ENCODE data around the gene CAMTA1. TPM values are rescaled to one million over a fixed set of nuclear protein-coding genes. Genes with fewer than 3 reads are reported as not detected.

The CAMTA1 gene
- total RNA-seq, 1 donor from 2014 or later, result 77.6 TPM

DNA sequence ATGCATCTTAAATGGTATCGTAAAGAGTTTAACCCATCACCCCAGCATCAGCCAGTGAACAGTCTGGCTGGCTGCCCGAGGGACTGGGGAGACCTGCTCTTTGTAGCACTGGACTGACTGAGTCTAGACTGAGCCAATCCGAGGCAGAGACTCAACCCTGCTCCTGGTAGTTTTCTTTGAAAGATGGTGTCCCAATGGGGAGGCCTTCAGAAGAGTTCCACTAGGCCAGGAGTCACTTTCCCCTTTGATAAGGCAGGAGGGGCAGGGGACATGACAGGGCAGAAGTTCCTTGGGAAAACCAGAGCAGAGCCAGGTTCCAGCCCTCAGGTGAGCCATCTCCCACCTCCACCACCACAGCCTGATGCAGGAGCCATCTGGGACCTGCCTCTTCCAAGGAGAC, 203.5 kb downstream of the CAMTA1 start:
- peaks cover 4% of the 10 kb centered on the region for H3K27me3 Mint-ChIP-seq (ENCODE audit: low read depth, unreplicated experiment)
- FAIRE-seq, result no peak
- Histone ChIP-seq H3K36me3 (ENCODE audit: insufficient read depth, low read length) (no peaks in the 10 kb centered on the region), H3K79me2 (ENCODE audit: insufficient read depth, low read length) (no peaks in the 10 kb centered on the region), H3K4me2 (ENCODE audit: low read length) (no peak overlapping the region), H4K20me1 (ENCODE audit: insufficient read depth, low read length) (no peaks in the 10 kb centered on the region), H3K27me3 (ENCODE audit: insufficient read depth, low read length) (peaks cover 10% of the 10 kb centered on the region), H3K27ac (ENCODE audit: low read depth, low read length) (no peak overlapping the region), H3K4me3 (ENCODE audit: insufficient read depth, low read depth, low read length) (no peak overlapping the region), H3K9me3 (ENCODE audit: insufficient read depth, low read depth, low read length) (no peaks in the 10 kb centered on the region), H2AFZ (ENCODE audit: low read depth, low read length) (no peak overlapping the region), H3K9ac (ENCODE audit: low read length) (no peak overlapping the region), H3K4me1 (ENCODE audit: insufficient read depth, low read length) (no peaks in the 10 kb centered on the region)
- no peak overlapping the region for H3K4me3 Mint-ChIP-seq (ENCODE audit: unreplicated experiment)
- no peaks in the 10 kb centered on the region for H3K36me3 Mint-ChIP-seq (ENCODE audit: low read depth, unreplicated experiment)
- no peak for TF ChIP-seq EZH2 (IDR thresholded peaks at IDR 0.05; ENCODE audit: insufficient read depth, low read length)
- TF ChIP-seq, protein P1, sequence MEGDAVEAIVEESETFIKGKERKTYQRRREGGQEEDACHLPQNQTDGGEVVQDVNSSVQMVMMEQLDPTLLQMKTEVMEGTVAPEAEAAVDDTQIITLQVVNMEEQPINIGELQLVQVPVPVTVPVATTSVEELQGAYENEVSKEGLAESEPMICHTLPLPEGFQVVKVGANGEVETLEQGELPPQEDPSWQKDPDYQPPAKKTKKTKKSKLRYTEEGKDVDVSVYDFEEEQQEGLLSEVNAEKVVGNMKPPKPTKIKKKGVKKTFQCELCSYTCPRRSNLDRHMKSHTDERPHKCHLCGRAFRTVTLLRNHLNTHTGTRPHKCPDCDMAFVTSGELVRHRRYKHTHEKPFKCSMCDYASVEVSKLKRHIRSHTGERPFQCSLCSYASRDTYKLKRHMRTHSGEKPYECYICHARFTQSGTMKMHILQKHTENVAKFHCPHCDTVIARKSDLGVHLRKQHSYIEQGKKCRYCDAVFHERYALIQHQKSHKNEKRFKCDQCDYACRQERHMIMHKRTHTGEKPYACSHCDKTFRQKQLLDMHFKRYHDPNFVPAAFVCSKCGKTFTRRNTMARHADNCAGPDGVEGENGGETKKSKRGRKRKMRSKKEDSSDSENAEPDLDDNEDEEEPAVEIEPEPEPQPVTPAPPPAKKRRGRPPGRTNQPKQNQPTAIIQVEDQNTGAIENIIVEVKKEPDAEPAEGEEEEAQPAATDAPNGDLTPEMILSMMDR (IDR thresholded peaks at IDR 0.05; ENCODE audit: insufficient read depth, low read depth, low read length), result no peak
- H3K27ac Mint-ChIP-seq (ENCODE audit: unreplicated experiment), result no peak overlapping the region
- H3K9me3 Mint-ChIP-seq (ENCODE audit: unreplicated experiment), result peaks cover 9% of the 10 kb centered on the region
- no peak for DNase-seq (ENCODE audit: low read depth)
- H3K4me1 Mint-ChIP-seq (ENCODE audit: low read depth, unreplicated experiment), result peaks cover 10% of the 10 kb centered on the region

DNA sequence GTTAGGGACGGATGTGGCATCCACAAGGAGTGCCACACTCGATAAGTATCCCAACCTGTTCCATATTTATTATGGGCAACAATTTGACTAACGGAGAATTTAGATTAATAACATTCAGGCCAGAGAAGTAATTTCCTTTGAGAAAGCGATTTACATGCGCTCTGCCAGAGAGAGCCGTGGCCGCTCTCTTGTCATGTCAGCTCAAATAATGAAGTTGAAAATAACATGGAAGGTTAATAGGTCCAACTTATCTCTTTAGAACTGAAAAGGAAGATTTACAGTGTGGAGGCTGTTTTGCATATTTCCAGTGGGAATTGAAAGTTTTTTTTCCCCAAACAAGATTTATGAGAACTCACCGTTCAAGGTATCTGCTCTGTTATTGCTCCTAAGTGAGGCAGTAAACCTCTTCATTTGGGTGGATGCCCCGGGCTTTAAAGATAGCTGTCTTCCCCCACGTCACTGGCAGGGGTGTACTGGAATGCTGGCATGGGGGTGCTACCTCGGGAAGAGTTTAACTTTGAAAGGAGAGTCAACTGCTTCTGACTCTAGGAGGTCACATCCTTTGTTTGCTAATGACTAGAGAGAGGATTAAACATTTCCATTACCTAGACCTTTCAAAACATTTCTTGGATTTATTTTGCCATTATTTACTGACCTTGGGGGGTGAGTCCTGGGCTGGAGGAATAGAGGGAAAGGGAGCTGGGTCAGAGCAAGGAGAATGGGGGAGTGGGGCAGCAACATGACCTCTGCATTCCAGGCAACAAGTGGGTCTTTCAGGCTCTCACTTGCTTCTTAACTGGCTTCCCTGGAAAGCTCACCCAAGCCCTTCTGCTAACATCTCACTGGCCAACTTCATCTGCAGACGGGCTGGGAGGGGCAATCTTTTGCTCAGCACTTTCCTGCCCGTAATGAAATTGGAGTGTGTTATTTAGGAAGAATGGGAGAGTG, 204.2 kb downstream of the CAMTA1 start:
- peaks cover 9% of the 10 kb centered on the region for H3K9me3 Mint-ChIP-seq (ENCODE audit: unreplicated experiment)
- no peak for FAIRE-seq

More for the DNA sequence above, 204.2 kb downstream of the CAMTA1 start:
- no peak overlapping the region for H3K4me2 ChIP-seq (ENCODE audit: low read length)
- TF ChIP-seq EZH2 (IDR thresholded peaks at IDR 0.05; ENCODE audit: insufficient read depth, low read length), result no peak
- TF ChIP-seq, protein P1 (IDR thresholded peaks at IDR 0.05; ENCODE audit: insufficient read depth, low read depth, low read length), result no peak
- H3K27me3 ChIP-seq (ENCODE audit: insufficient read depth, low read length), result peaks cover 10% of the 10 kb centered on the region
- H4K20me1 ChIP-seq (ENCODE audit: insufficient read depth, low read length), result no peaks in the 10 kb centered on the region
- Mint-ChIP-seq H3K27ac (ENCODE audit: unreplicated experiment) (no peak overlapping the region), H3K36me3 (ENCODE audit: low read depth, unreplicated experiment) (no peaks in the 10 kb centered on the region), H3K27me3 (ENCODE audit: low read depth, unreplicated experiment) (peaks cover 4% of the 10 kb centered on the region), H3K4me1 (ENCODE audit: low read depth, unreplicated experiment) (peaks cover 10% of the 10 kb centered on the region), H3K4me3 (ENCODE audit: unreplicated experiment) (no peak overlapping the region)
- H3K9ac ChIP-seq (ENCODE audit: low read length), result no peak overlapping the region
- H3K9me3 ChIP-seq (ENCODE audit: insufficient read depth, low read depth, low read length), result no peaks in the 10 kb centered on the region
- no peak overlapping the region for H2AFZ ChIP-seq (ENCODE audit: low read depth, low read length)
- no peaks in the 10 kb centered on the region for H3K36me3 ChIP-seq (ENCODE audit: insufficient read depth, low read length)
- no peak overlapping the region for H3K4me3 ChIP-seq (ENCODE audit: insufficient read depth, low read depth, low read length)
- no peaks in the 10 kb centered on the region for H3K4me1 ChIP-seq (ENCODE audit: insufficient read depth, low read length)
- DNase-seq (ENCODE audit: low read depth), result no peak
- no peaks in the 10 kb centered on the region for H3K79me2 ChIP-seq (ENCODE audit: insufficient read depth, low read length)
- H3K27ac ChIP-seq (ENCODE audit: low read depth, low read length), result no peak overlapping the region

Measured in astrocyte (in vitro differentiated cells and primary cell).